HepG2 (cell line): Measurements from ENCODE around the gene ZSWIM7. TPM values are rescaled to one million over a fixed set of nuclear protein-coding genes. Genes with fewer than 3 reads are reported as not detected.

Source experiments
- ADNP ChIP-seq: sonication (generic); formaldehyde crosslinking; IDR thresholded peaks from 2 replicates; pipeline ENCODE4 v1.4.0; 2020; ENCODE audit warnings: missing genetic modification reagents
- DNMT1 ChIP-seq: sonication (generic); formaldehyde crosslinking; IDR thresholded peaks from 2 replicates; pipeline ENCODE4 v1.5.1; 2020; ENCODE audit warnings: mild to moderate bottlenecking, missing genetic modification reagents
- DRAP1 ChIP-seq: IDR thresholded peaks from 2 replicates; pipeline ENCODE4 v1.6.1; 2016; ENCODE audit warnings: missing genetic modification reagents, missing compliant biosample characterization
- FOXA3 ChIP-seq: IDR thresholded peaks from 2 replicates; pipeline ENCODE4 v1.6.1; 2016; ENCODE audit warnings: missing genetic modification reagents, missing compliant biosample characterization
- MATR3 ChIP-seq: sonication (generic); formaldehyde crosslinking; IDR thresholded peaks from 2 replicates; pipeline ENCODE4 v1.4.0; 2020; ENCODE audit warnings: missing genetic modification reagents
- MIER2 ChIP-seq: IDR thresholded peaks from 2 replicates; pipeline ENCODE4 v1.6.1; 2016; ENCODE audit warnings: missing biosample characterization, missing genetic modification reagents
- NAIF1 ChIP-seq: sonication (generic); formaldehyde crosslinking; IDR thresholded peaks from 2 replicates; pipeline ENCODE4 v1.5.0; 2020; ENCODE audit warnings: mild to moderate bottlenecking, missing genetic modification reagents, borderline replicate concordance
- SAFB2 ChIP-seq: sonication (generic); formaldehyde crosslinking; IDR thresholded peaks from 2 replicates; pipeline ENCODE4 v1.5.1; 2020; ENCODE audit warnings: missing genetic modification reagents, low read depth, mild to moderate bottlenecking, borderline replicate concordance
- SAP130 ChIP-seq: IDR thresholded peaks from 2 replicates; pipeline ENCODE4 v1.6.1; 2016; ENCODE audit warnings: low read depth
- TAF15 ChIP-seq: fragments of 200-400 bp; formaldehyde crosslinking; IDR thresholded peaks from one replicate; pipeline ENCODE4 v1.6.1; 2018; ENCODE audit warnings: mild to moderate bottlenecking, low read depth, low read length; ENCODE audit not compliant: poor library complexity, severe bottlenecking
- TARDBP ChIP-seq: sonication (generic); formaldehyde crosslinking; IDR thresholded peaks from 2 replicates; pipeline ENCODE4 v1.8.0; 2022; ENCODE audit warnings: mild to moderate bottlenecking, missing genetic modification reagents
- ZBTB20 ChIP-seq: sonication (generic); formaldehyde crosslinking; IDR thresholded peaks from 2 replicates; pipeline ENCODE4 v1.8.1; 2023; ENCODE audit warnings: missing genetic modification reagents, low read depth, mild to moderate bottlenecking, borderline replicate concordance
- ZBTB3 ChIP-seq: sonication (generic); formaldehyde crosslinking; IDR thresholded peaks from 2 replicates; pipeline ENCODE4 v1.4.0; 2020; ENCODE audit warnings: low read depth, mild to moderate bottlenecking, moderate library complexity, missing genetic modification reagents, borderline replicate concordance
- ZBTB34 ChIP-seq: sonication (generic); formaldehyde crosslinking; IDR thresholded peaks from 2 replicates; pipeline ENCODE4 v1.8.0; 2022; ENCODE audit warnings: mild to moderate bottlenecking, missing genetic modification reagents
- ZBTB46 ChIP-seq: sonication (generic); formaldehyde crosslinking; IDR thresholded peaks from 2 replicates; pipeline ENCODE4 v1.4.0; 2020; ENCODE audit warnings: mild to moderate bottlenecking, missing genetic modification reagents, borderline replicate concordance
- ZKSCAN5 ChIP-seq: sonication (generic); formaldehyde crosslinking; IDR thresholded peaks from 2 replicates; pipeline ENCODE4 v1.5.1; 2020; ENCODE audit warnings: mild to moderate bottlenecking, missing genetic modification reagents
- ZMYM2 ChIP-seq: sonication (generic); formaldehyde crosslinking; IDR thresholded peaks from 2 replicates; pipeline ENCODE4 v1.8.0; 2022; ENCODE audit warnings: mild to moderate bottlenecking, missing genetic modification reagents
- ZNF431 ChIP-seq: sonication (generic); formaldehyde crosslinking; IDR thresholded peaks from 2 replicates; pipeline ENCODE4 v1.9.0; 2022; ENCODE audit warnings: missing genetic modification reagents, low read depth, mild to moderate bottlenecking, borderline replicate concordance
- ZNF432 ChIP-seq: sonication (generic); formaldehyde crosslinking; IDR thresholded peaks from 2 replicates; pipeline ENCODE4 v1.5.0; 2020; ENCODE audit warnings: missing genetic modification reagents, mild to moderate bottlenecking, borderline replicate concordance
- ZNF614 ChIP-seq: IDR thresholded peaks from 2 replicates; pipeline ENCODE4 v1.6.1; 2018; ENCODE audit warnings: missing biosample characterization, missing genetic modification reagents, inconsistent platforms, borderline replicate concordance
- ZNF674 ChIP-seq: sonication (generic); formaldehyde crosslinking; IDR thresholded peaks from 2 replicates; pipeline ENCODE4 v1.5.0; 2020; ENCODE audit warnings: low read depth, mild to moderate bottlenecking, missing genetic modification reagents
- ZNF710 ChIP-seq: sonication (generic); formaldehyde crosslinking; IDR thresholded peaks from 2 replicates; pipeline ENCODE4 v1.5.0; 2020; ENCODE audit warnings: mild to moderate bottlenecking, missing genetic modification reagents, borderline replicate concordance
- ZNF850 ChIP-seq: sonication (generic); formaldehyde crosslinking; conservative IDR thresholded peaks from 2 replicates; pipeline ENCODE4 v1.9.0; 2021; ENCODE audit warnings: mild to moderate bottlenecking, missing genetic modification reagents
- polyA plus RNA-seq, 8 experiments: library from polyadenylated mRNA; depleted of rRNA in 3 of 8; stranded (reverse) in 7 of 8; unstranded in 1 of 8; fragments of >200 nt; fragmentation: Illumina TruSeq in 4 of 8; extraction: Trizol in 4 of 8; gene quantifications; 2 replicates each; pipeline versions ENCODE4 v1.2.1 to v1.2.3, GENCODE V29; 2011 to 2016; ENCODE audit warnings: low read depth in 4 of 8, missing spikeins in 1 of 8, mixed read lengths in 1 of 8; ENCODE audit not compliant: insufficient read depth in 1 of 8
- total RNA-seq, 5 experiments: library from RNA; depleted of rRNA; stranded (reverse); fragments of >200 nt; fragmentation: Illumina TruSeq; extraction: Trizol; gene quantifications; 2 replicates each; pipeline ENCODE4 v1.2.3, GENCODE V29; 2016; ENCODE audit warnings: low read depth in 1 of 5

ZSWIM7 gene
- total and polyA plus RNA-seq, 2 of the 13 experiments (the other 11 are each of a cell fraction or from before 2014, with no cell fraction given): 13.1 to 28.1 TPM

GRCh38 chr17:16040710-16041251 lies 41.3 kb upstream of the ZSWIM7 start (continued):
- TF ChIP-seq ZNF710 (CRISPR knock-in tag) (no peak), ZNF674 (CRISPR knock-in tag) (no peak), DNMT1 (CRISPR knock-in tag) (no peak), MIER2 (CRISPR knock-in tag) (no peak; the same call in 1 of the 2 replicates), FOXA3 (peak; percentile 81), ZNF614 (CRISPR knock-in tag) (peak; percentile 69; the same call in 1 of the 2 replicates), SAFB2 (CRISPR knock-in tag) (no peak), ZNF432 (CRISPR knock-in tag) (no peak), ZBTB3 (CRISPR knock-in tag) (0 out of 2 replicates have a peak, but pooled peaks have one; percentile 38), NAIF1 (CRISPR knock-in tag) (peak; percentile 86; the same call in 1 of the 2 replicates), TARDBP (CRISPR knock-in tag) (no peak; the same call in 1 of the 2 replicates), ZBTB34 (CRISPR knock-in tag) (no peak), TAF15 (no peak), ZBTB46 (CRISPR knock-in tag) (no peak), MATR3 (no peak), ZKSCAN5 (CRISPR knock-in tag) (no peak), ZNF850 (no peak), DRAP1 (CRISPR knock-in tag) (peak; percentile 15; the same call in 1 of the 2 replicates), SAP130 (CRISPR knock-in tag) (peak; percentile 65; the same call in 1 of the 2 replicates), ZBTB20 (CRISPR knock-in tag) (no peak), ADNP (CRISPR knock-in tag) (no peak), ZNF431 (no peak), ZMYM2 (CRISPR knock-in tag) (0 out of 2 replicates have a peak, but pooled peaks have one; percentile 60)
